ENCODE data around the gene ITPRIP. TPM values are rescaled to one million over a fixed set of nuclear protein-coding genes. Genes with fewer than 3 reads are reported as not detected.
A peak's percentile ranks its signal among the peaks of the same experiment; 100 is the strongest.

The ITPRIP gene
- total RNA-seq, 1 donor from 2014 or later: 7.0 TPM

DNA sequence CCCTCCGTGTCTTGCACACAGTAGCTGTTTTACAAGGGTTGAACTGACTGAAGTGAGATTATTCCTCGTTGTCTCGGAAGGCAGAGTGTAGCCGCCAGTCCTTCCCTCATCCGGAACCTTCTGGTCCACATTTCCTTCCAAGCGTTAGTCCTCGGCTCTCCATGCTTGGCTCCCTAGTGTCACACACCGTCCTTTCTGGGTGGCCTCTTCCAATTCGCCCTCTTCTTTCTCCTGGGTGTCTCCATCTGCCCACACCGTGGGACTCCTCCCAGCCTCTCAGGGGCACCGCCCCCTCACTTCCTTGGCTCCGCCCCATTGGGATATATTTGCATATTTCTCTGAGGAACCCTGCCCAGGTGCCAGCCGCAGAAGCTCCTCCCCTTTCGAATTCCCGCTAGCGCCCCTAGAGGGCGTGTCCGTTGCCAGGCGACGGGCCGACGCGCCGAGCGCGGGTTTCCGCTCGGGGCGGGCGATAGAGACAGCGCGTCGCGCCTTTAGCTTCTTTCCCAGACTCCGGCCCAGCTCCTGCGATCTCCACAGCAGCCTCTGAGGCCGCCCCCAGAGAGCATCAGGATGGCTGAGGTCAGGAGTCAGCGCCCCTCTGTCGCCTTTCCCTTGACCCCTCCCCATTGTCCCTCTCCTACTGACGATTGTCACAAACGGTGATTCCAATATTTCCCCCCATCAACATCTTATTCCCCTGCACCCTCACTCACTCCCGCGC, 15.2 kb upstream of the ITPRIP start, which contains the start of gene CFAP58:
CFAP58 (plus strand) TSS at position 509 of the 724 bp plus-strand sequence; CDS start at position 574, 65 bp downstream.
- H3K36me3 Mint-ChIP-seq (ENCODE audit: insufficient read depth): no peaks in the 10 kb centered on the region
- TF ChIP-seq, protein P1, sequence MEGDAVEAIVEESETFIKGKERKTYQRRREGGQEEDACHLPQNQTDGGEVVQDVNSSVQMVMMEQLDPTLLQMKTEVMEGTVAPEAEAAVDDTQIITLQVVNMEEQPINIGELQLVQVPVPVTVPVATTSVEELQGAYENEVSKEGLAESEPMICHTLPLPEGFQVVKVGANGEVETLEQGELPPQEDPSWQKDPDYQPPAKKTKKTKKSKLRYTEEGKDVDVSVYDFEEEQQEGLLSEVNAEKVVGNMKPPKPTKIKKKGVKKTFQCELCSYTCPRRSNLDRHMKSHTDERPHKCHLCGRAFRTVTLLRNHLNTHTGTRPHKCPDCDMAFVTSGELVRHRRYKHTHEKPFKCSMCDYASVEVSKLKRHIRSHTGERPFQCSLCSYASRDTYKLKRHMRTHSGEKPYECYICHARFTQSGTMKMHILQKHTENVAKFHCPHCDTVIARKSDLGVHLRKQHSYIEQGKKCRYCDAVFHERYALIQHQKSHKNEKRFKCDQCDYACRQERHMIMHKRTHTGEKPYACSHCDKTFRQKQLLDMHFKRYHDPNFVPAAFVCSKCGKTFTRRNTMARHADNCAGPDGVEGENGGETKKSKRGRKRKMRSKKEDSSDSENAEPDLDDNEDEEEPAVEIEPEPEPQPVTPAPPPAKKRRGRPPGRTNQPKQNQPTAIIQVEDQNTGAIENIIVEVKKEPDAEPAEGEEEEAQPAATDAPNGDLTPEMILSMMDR (IDR thresholded peaks at IDR 0.05; ENCODE audit: unreplicated experiment): peak; percentile 76
- H3K27ac Mint-ChIP-seq: no peak within 1 kb of the TSS
- no peak within 1 kb of the TSS for H3K4me3 Mint-ChIP-seq (ENCODE audit: low read depth)
- peaks cover 20% of the 10 kb centered on the region for H3K27me3 Mint-ChIP-seq
- H3K4me1 Mint-ChIP-seq (ENCODE audit: low read depth): no peaks in the 10 kb centered on the region
- DNase-seq (ENCODE audit: low spot score, unreplicated experiment): peak; percentile 77
- no peaks in the 10 kb centered on the region for H3K9me3 Mint-ChIP-seq (ENCODE audit: low read depth)

DNA sequence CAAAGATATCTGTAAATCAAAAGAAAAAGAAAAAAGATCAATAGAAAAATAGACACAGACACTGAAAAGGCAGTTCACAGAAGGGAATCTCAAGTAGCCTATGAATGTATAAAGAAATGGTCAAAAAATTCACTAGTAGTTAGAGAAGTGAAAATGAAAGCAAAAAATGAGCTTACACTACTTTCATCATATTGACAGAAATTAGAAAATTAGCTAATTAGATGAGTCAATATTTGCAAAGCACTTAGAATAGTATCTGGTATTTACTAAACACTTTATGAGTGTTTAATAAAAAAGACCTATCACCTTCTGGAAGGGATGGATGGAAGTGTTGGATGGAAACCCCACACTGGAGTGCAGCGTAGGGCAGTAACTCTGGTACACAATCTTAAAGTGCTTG, 13.7 kb upstream of the ITPRIP start:
- H3K4me3 Mint-ChIP-seq (ENCODE audit: low read depth): no peak overlapping the region
- no peaks in the 10 kb centered on the region for H3K4me1 Mint-ChIP-seq (ENCODE audit: low read depth)
- TF ChIP-seq, protein P1 (IDR thresholded peaks at IDR 0.05; ENCODE audit: unreplicated experiment): no peak
- no peak overlapping the region for H3K27ac Mint-ChIP-seq
- DNase-seq (ENCODE audit: low spot score, unreplicated experiment): no peak
- no peaks in the 10 kb centered on the region for H3K36me3 Mint-ChIP-seq (ENCODE audit: insufficient read depth)
- peaks cover 20% of the 10 kb centered on the region for H3K27me3 Mint-ChIP-seq
- H3K9me3 Mint-ChIP-seq (ENCODE audit: low read depth): no peaks in the 10 kb centered on the region

- no peak overlapping the region for H3K4me3 Mint-ChIP-seq (ENCODE audit: low read depth)
- H3K27ac Mint-ChIP-seq: no peak overlapping the region
- TF ChIP-seq, protein P1 (IDR thresholded peaks at IDR 0.05; ENCODE audit: unreplicated experiment): no peak
Observed at GRCh38 chr10:104351061-104351702, 12.9 kb upstream of the ITPRIP start.

GRCh38 chr10:104350127-104350635, 11.9 kb upstream of the ITPRIP start:
- no peak overlapping the region for H3K4me3 Mint-ChIP-seq (ENCODE audit: low read depth)
- no peak overlapping the region for H3K27ac Mint-ChIP-seq
- no peaks in the 10 kb centered on the region for H3K4me1 Mint-ChIP-seq (ENCODE audit: low read depth)
- DNase-seq (ENCODE audit: low spot score, unreplicated experiment): no peak
- TF ChIP-seq, protein P1 (IDR thresholded peaks at IDR 0.05; ENCODE audit: unreplicated experiment): peak; percentile 58
- no peaks in the 10 kb centered on the region for H3K9me3 Mint-ChIP-seq (ENCODE audit: low read depth)
- peaks cover 20% of the 10 kb centered on the region for H3K27me3 Mint-ChIP-seq
- no peaks in the 10 kb centered on the region for H3K36me3 Mint-ChIP-seq (ENCODE audit: insufficient read depth)

More at GRCh38 chr10:104351061-104351702, 12.9 kb upstream of the ITPRIP start:
- Mint-ChIP-seq H3K36me3 (ENCODE audit: insufficient read depth) (no peaks in the 10 kb centered on the region), H3K4me1 (ENCODE audit: low read depth) (no peaks in the 10 kb centered on the region), H3K9me3 (ENCODE audit: low read depth) (no peaks in the 10 kb centered on the region), H3K27me3 (peaks cover 20% of the 10 kb centered on the region)
- DNase-seq (ENCODE audit: low spot score, unreplicated experiment): no peak

- Mint-ChIP-seq H3K27ac (no peak overlapping the region), H3K4me1 (ENCODE audit: low read depth) (no peaks in the 10 kb centered on the region), H3K36me3 (ENCODE audit: insufficient read depth) (no peaks in the 10 kb centered on the region), H3K27me3 (peaks cover 20% of the 10 kb centered on the region), H3K9me3 (ENCODE audit: low read depth) (no peaks in the 10 kb centered on the region), H3K4me3 (ENCODE audit: low read depth) (no peak overlapping the region)
- TF ChIP-seq, protein P1 (IDR thresholded peaks at IDR 0.05; ENCODE audit: unreplicated experiment): no peak
- DNase-seq (ENCODE audit: low spot score, unreplicated experiment): no peak
Observed at GRCh38 chr10:104349623-104350126, 11.4 kb upstream of the ITPRIP start.

All from progenitor cell of endocrine pancreas (in vitro differentiated cells).